HepG2 (cell line): ENCODE measurements around the gene DDX28. TPM values are rescaled to one million over a fixed set of nuclear protein-coding genes. Genes with fewer than 3 reads are reported as not detected.
A peak's percentile ranks its signal among the peaks of the same experiment; 100 is the strongest.

Experiments
- CEBPZ ChIP-seq: IDR thresholded peaks from 2 replicates; pipeline ENCODE4 v1.6.1; 2012; ENCODE audit warnings: low read length, improper control_type of control experiment
- E2F2 ChIP-seq: sonication (generic); formaldehyde crosslinking; IDR thresholded peaks from 2 replicates; pipeline ENCODE4 v1.4.0; 2020; ENCODE audit warnings: missing genetic modification reagents, borderline replicate concordance
- GMEB2 ChIP-seq: IDR thresholded peaks from 2 replicates; pipeline ENCODE4 v1.6.1; 2016; ENCODE audit warnings: missing biosample characterization, missing genetic modification reagents, low read depth
- LRRFIP1 ChIP-seq: sonication (generic); formaldehyde crosslinking; conservative IDR thresholded peaks from 2 replicates; pipeline ENCODE4 v1.4.0; 2020; ENCODE audit warnings: missing genetic modification reagents
- MEIS1 ChIP-seq: sonication (generic); formaldehyde crosslinking; IDR thresholded peaks from 2 replicates; pipeline ENCODE4 v1.9.0; 2021; ENCODE audit warnings: mild to moderate bottlenecking, missing genetic modification reagents, moderate library complexity, borderline replicate concordance
- NAIF1 ChIP-seq: sonication (generic); formaldehyde crosslinking; IDR thresholded peaks from 2 replicates; pipeline ENCODE4 v1.5.0; 2020; ENCODE audit warnings: mild to moderate bottlenecking, missing genetic modification reagents, borderline replicate concordance
- POLR2AphosphoS2 ChIP-seq: IDR thresholded peaks from 2 replicates; pipeline ENCODE4 v1.6.1; 2011; ENCODE audit warnings: low read depth, low read length, improper control_type of control experiment
- SRSF1 ChIP-seq: fragments of 200-400 bp; formaldehyde crosslinking; optimal IDR thresholded peaks from 2 replicates; pipeline ENCODE3; 2017; ENCODE audit warnings: mild to moderate bottlenecking, low read depth, low read length, moderate library complexity
- TSC22D2 ChIP-seq: sonication (generic); formaldehyde crosslinking; IDR thresholded peaks from 2 replicates; pipeline ENCODE4 v1.5.1; 2020; ENCODE audit warnings: missing genetic modification reagents, mild to moderate bottlenecking, borderline replicate concordance
- ZKSCAN5 ChIP-seq: sonication (generic); formaldehyde crosslinking; IDR thresholded peaks from 2 replicates; pipeline ENCODE4 v1.5.1; 2020; ENCODE audit warnings: mild to moderate bottlenecking, missing genetic modification reagents
- ZNF292 ChIP-seq: sonication (generic); formaldehyde crosslinking; IDR thresholded peaks from 2 replicates; pipeline ENCODE4 v1.8.1; 2022; ENCODE audit warnings: mild to moderate bottlenecking, low read depth, missing genetic modification reagents, borderline replicate concordance
- ZNF343 ChIP-seq: sonication (generic); formaldehyde crosslinking; IDR thresholded peaks from 2 replicates; pipeline ENCODE4 v1.4.0; 2020; ENCODE audit warnings: mild to moderate bottlenecking, missing genetic modification reagents
- ZNF580 ChIP-seq: IDR thresholded peaks from 2 replicates; pipeline ENCODE4 v1.6.1; 2016; ENCODE audit warnings: low read depth, borderline replicate concordance
- ZNF776 ChIP-seq: sonication (generic); formaldehyde crosslinking; IDR thresholded peaks from 2 replicates; pipeline ENCODE4 v1.4.0; 2020; ENCODE audit warnings: mild to moderate bottlenecking, missing genetic modification reagents
- ZNF800 ChIP-seq: sonication (generic); formaldehyde crosslinking; IDR thresholded peaks from 2 replicates; pipeline ENCODE4 v1.4.0; 2020; ENCODE audit warnings: missing genetic modification reagents
- ZNF883 ChIP-seq: sonication (generic); formaldehyde crosslinking; IDR thresholded peaks from 2 replicates; pipeline ENCODE4 v1.5.1; 2020; ENCODE audit warnings: mild to moderate bottlenecking, missing genetic modification reagents; ENCODE audit errors: not compliant biosample characterization
- polyA plus RNA-seq, 8 experiments: library from polyadenylated mRNA; depleted of rRNA in 3 of 8; stranded (reverse) in 7 of 8; unstranded in 1 of 8; fragments of >200 nt; fragmentation: Illumina TruSeq in 4 of 8; extraction: Trizol in 4 of 8; gene quantifications; 2 replicates each; pipeline versions ENCODE4 v1.2.1 to v1.2.3, GENCODE V29; 2011 to 2016; ENCODE audit warnings: low read depth in 4 of 8, missing spikeins in 1 of 8, mixed read lengths in 1 of 8; ENCODE audit not compliant: insufficient read depth in 1 of 8
- total RNA-seq, 5 experiments: library from RNA; depleted of rRNA; stranded (reverse); fragments of >200 nt; fragmentation: Illumina TruSeq; extraction: Trizol; gene quantifications; 2 replicates each; pipeline ENCODE4 v1.2.3, GENCODE V29; 2016; ENCODE audit warnings: low read depth in 1 of 5

DDX28 gene
- total and polyA plus RNA-seq, 2 of the 13 experiments (the other 11 are each of a cell fraction or from before 2014, with no cell fraction given), result 14.1 to 16.4 TPM

- TF ChIP-seq GMEB2 (peak; percentile 79), ZNF883 (peak; percentile 96), TSC22D2 (CRISPR knock-in tag) (peak; percentile 88; the same call in 1 of the 2 replicates), LRRFIP1 (CRISPR knock-in tag) (0 out of 2 replicates have a peak, but pooled peaks have one; percentile 44), MEIS1 (CRISPR knock-in tag) (peak; percentile 92; the same call in 1 of the 2 replicates), NAIF1 (CRISPR knock-in tag) (peak; percentile 25; the same call in 1 of the 2 replicates), ZNF776 (peak; percentile 90), SRSF1 (no peak), ZNF343 (CRISPR knock-in tag) (peak; percentile 94), ZNF800 (CRISPR knock-in tag) (peak; percentile 78), ZNF292 (CRISPR knock-in tag) (no peak), ZKSCAN5 (peak; percentile 17; the same call in 1 of the 2 replicates), ZNF580 (CRISPR knock-in tag) (peak; percentile 92; the same call in 1 of the 2 replicates), CEBPZ (no peak), E2F2 (no peak; the same call in 1 of the 2 replicates), POLR2AphosphoS2 (0 out of 2 replicates have a peak, but pooled peaks have one; percentile 46)
Observed at GRCh38 chr16:68022728-68023537, at the start of gene DDX28, which contains the start of gene DUS2 (continued).
